NCI-H510A treated with DMSO at 0.1 percent for 48 hours (cell line): Measurements from ENCODE around the gene NODAL.

ENCODE experiments used
- DNase-seq: peaks from one replicate; lab custom pipeline; 2025; lab: John Stamatoyannopoulos, UW

Gene NODAL

DNA sequence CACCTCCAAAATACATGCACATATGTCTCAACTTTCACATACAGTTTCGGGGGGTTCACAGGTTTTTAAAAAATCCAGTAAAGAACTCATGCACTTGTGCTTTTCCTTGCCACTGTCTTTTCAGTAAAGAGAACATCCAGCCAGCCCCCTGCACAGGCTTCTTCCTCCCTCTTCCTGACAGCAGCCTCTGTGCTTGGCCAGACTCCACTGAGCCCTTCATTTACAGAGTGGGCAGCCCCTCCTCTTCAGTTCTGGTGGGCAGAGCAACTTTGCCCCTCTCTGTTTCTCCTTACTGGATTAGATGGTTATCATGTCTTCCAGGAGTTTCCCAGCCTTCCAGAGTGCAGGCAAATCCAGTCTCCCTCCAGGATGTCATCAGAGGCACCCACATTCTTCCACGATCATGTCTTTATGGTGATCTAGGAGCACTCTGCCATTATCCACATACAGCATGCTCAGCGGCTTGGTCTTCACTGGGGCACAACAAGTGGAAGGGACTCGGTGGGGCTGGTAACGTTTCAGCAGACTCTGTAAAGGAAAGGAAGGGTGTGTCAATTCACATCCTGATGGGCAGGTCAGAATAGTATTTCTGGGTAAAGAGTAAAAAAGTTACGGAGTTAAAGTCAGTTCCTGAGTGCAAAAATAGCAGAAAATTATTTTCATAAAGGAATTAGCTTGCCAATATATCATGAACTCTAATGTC is 8.8 kb downstream of the NODAL start:
- no peak for DNase-seq

DNA sequence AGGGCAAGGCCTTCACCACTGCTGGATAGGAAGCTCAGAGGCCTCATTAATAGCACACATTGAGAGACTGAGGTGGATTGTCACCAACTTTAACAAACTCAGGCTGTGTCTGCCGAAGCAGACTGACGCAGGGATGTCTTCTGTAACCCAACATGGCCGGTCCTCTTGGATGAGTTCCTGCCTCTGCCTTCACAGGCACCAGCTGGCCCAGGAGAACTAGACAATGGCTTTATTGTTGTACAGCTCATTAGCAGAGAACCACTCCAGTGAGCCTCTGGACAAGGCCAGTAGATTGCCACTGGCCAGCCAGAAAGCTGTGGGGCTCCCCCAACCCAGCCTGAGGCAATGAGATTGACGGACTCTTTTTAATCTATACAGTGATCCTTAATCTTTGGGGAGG is 9.4 kb downstream of the NODAL start:
- DNase-seq: no peak

GRCh38 chr10:70430493-70431445 is 10.7 kb downstream of the NODAL start:
- DNase-seq: no peak

DNA sequence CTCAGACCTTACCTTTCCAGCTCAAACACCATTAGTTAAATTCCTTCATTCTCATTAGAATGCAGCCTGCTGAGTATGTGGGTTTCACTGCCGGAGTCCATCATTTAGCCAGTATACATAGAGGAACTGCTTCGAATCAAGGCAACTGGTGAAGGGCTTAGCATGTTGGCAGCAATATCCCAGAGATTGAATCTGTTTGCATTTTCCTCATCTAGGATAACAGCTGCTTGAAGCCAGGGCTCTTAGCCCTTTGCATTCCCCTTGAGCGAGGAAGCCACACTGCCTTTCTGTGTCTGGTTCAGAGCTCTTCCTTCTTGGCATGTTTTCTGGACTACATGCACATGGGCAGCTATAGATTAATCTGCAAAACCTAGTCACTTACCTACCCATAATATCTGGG is 14.7 kb downstream of the NODAL start:
- DNase-seq: no peak

GRCh38 chr10:70425096-70425495 is 16.4 kb downstream of the NODAL start:
- no peak for DNase-seq

DNA sequence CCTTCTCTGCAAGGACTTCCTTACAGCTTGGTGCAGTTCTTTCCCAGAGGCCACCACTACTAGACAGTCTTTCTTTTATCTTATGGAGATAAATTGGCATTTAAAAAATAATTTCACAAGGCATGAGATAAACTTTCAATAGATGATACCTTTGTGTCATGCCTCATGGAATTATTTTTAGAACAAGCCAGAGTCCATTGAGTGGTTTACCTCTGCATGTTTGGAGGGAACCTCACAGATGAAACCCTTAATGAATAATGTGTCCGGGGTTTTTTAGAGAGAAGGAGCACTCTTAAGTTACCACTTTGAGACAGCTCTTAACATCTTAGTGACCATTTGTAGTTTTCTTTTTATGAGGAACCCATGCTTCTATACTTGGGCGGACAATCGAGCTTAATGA is 17.2 kb downstream of the NODAL start:
- no peak for DNase-seq

- DNase-seq: no peak
These were observed 22.8 kb downstream of the NODAL start for GRCh38 chr10:70418713-70419112.

DNA sequence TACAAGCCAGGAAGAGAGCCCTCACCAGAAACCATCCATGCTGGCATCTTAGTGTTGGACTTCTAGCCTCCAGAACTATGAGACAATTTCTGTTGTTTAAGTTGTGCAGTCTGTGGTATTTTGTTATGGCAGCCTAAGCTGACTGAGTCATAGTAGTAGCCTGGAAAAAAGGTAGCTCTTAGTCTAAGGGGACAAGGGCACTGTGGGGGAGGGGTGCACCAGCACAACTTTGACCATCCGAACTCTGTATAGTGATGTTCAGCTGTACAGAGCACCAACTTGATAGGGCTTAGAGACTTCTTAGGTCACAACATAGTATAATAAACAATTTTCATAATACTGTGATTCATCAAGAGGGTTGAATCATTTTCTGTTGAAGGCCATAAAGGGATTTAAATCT is 23.3 kb downstream of the NODAL start:
- no peak for DNase-seq

- no peak for DNase-seq
These were observed 23.9 kb downstream of the NODAL start for GRCh38 chr10:70417568-70417967.

DNA sequence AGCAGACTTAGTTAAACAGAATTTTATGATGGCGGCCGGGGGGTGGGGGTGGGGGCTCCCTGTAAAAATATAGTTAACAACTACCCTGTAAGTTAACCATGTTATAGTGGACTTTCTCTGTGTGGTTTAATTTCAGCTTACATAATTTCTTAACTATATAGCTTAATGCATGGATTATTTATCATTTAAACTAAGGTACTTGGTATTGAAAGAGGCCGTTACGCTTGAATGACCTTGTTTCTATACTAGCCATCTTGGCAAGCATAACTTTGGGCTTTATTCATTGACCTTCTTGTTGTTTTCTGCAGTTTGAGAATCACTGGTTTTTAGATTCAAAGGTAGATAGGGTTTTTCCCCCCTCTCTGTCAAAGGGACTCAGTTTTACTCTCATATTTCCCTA is 29.1 kb downstream of the NODAL start:
- DNase-seq: no peak

- no peak for DNase-seq
These were observed 30.9 kb downstream of the NODAL start for GRCh38 chr10:70410608-70411007.

- no peak for DNase-seq
These were observed 31.7 kb downstream of the NODAL start for GRCh38 chr10:70409772-70410171.

- peak; percentile 23 for DNase-seq
These were observed 36.2 kb downstream of the NODAL start for GRCh38 chr10:70405037-70405824.

DNA sequence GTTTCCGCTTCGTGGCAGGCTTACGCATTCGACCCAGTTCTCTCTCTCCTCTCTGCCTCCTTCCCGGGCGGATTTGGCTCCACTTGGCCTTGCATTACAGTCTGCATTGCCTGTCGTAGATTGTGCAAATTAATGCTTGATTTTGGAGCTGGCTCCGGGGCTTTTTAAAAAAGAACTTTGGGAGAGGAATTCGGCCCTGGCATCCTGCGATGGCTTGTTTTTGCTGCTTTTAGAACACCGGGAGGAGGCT is 36.8 kb downstream of the NODAL start:
- DNase-seq: no peak

- peak; percentile 92 for DNase-seq
These were observed 37.3 kb downstream of the NODAL start, which contains the start of gene EIF4EBP2 for GRCh38 chr10:70404036-70404786. EIF4EBP2 (plus strand) TSS chr10:70404145; CDS start chr10:70404402, 257 bp downstream.

DNA sequence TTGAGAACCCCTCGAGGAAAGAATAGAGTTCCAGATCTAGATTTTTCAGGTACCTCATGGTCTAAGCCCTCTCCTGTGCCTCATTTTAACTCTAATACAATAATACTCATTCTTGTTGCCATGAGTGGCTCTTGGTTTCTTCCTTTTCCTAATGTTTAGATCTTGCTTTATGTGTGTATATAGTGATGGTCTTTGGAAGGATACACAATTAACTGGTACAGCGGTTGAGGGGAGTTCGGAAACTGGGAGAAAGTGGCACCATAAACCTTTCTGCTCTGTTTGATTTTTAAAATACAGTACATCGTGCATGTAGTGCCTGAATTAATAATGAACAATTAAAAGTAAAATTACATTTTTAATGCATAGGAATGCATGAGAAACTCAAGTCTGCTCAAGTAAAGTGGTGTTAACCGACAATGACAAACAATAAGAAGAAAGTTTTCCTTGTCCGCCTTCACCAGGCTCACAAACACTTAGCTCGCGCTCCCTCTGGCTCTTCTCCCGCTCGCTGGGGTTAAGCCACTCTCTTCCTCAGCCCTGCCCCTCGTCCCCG is 37.9 kb downstream of the NODAL start:
- peak; percentile 70 for DNase-seq

- no peak for DNase-seq
These were observed 42.3 kb downstream of the NODAL start for GRCh38 chr10:70399177-70399576.

- DNase-seq: no peak
These were observed 45.3 kb downstream of the NODAL start for GRCh38 chr10:70396140-70396539.

- no peak for DNase-seq
These were observed 49.8 kb downstream of the NODAL start for GRCh38 chr10:70391654-70392053.
